Mucosa of descending colon (tissue), 3 donors: ENCODE data around the gene MAML3. TPM values are rescaled to one million over a fixed set of nuclear protein-coding genes. Genes with fewer than 3 reads are reported as not detected.

ENCODE experiments used
- ATAC-seq: fragments of 200-7000 bp; cut with Tn5 transposase; one replicate; pipeline ENCODE4 v1.9.1; 2020; ENCODE audit warnings: mild to moderate bottlenecking, moderate library complexity
- DNase-seq, 3 donors: peaks; one replicate each; pipeline ENCODE4 v3.0.0-alpha.2; 2020
- H3K36me3 ChIP-seq: fragments of 200-600 bp; one replicate; pipeline ENCODE4 v1.8.0; 2021; ENCODE audit warnings: low read depth, mild to moderate bottlenecking
- H3K4me1 ChIP-seq: fragments of 200-600 bp; one replicate; pipeline ENCODE4 v1.8.0; 2021; ENCODE audit warnings: low read depth, mild to moderate bottlenecking
- H3K4me3 ChIP-seq: fragments of 200-600 bp; one replicate; pipeline ENCODE4 v1.8.0; 2021; ENCODE audit warnings: mild to moderate bottlenecking
- H3K9me3 ChIP-seq: fragments of 200-600 bp; one replicate; pipeline ENCODE4 v1.8.0; 2021; ENCODE audit warnings: mild to moderate bottlenecking
- CTCF ChIP-seq: fragments of 200-600 bp; IDR thresholded peaks from one replicate; pipeline ENCODE4 v1.8.0; 2022; ENCODE audit warnings: antibody characterized with exemption, mild to moderate bottlenecking
- intact Hi-C, 2 donors: fragments of 100-400 bp; cut with DNase I in 1 of 2; cut with micrococcal nuclease in 1 of 2; formaldehyde crosslinking; loops; one replicate each; pipeline versions ENCODE4 v1.11.0 to v1.11.1; 2022; cut with DNase I, micrococcal nuclease
- total RNA-seq, 3 donors: library from RNA; stranded (reverse); fragmentation: NEBNext Ultra II Directional in 2 of 3; extraction: Animal tissue kit (Norgen Biotek cat#: 25700) in 2 of 3; gene quantifications; one replicate each; pipeline versions ENCODE4 v1.2.1 to v1.2.4, GENCODE V29; 2021 to 2023
- donor health status: DM: no; HTN: no; CAD: no; lungs with moderate emphysema.
- donor health status: DM: no; HTN: no; CAD: no.
- donor health status: DM: no; HTN: yes; CAD: no.

MAML3 gene
- total RNA-seq, 3 donors from 2014 or later = 10.4 to 23.5 (median 14.8) TPM

GRCh38 chr4:139734201-139734874 lies 419.6 kb downstream of the MAML3 start:
- no peak for DNase-seq
- Histone ChIP-seq H3K36me3 (no peaks in the 10 kb centered on the region), H3K9me3 (no peaks in the 10 kb centered on the region), H3K4me1 (peaks cover 10% of the 10 kb centered on the region), H3K4me3 (no peak overlapping the region)
- intact Hi-C loops = no loop called here
- ATAC-seq = no peak
- TF ChIP-seq CTCF = no peak

- Histone ChIP-seq H3K36me3 (no peaks in the 10 kb centered on the region), H3K4me3 (no peak overlapping the region), H3K9me3 (no peaks in the 10 kb centered on the region), H3K4me1 (peaks cover 15% of the 10 kb centered on the region)
- no peak for DNase-seq
- intact Hi-C loops = no loop called here
- no peak for TF ChIP-seq CTCF
- no peak for ATAC-seq
Measured at GRCh38 chr4:139732991-139733570, 420.9 kb downstream of the MAML3 start.

GRCh38 chr4:139728840-139729239 lies 425.1 kb downstream of the MAML3 start:
- Histone ChIP-seq H3K9me3 (no peaks in the 10 kb centered on the region), H3K36me3 (no peaks in the 10 kb centered on the region), H3K4me1 (peaks cover 5% of the 10 kb centered on the region), H3K4me3 (no peak overlapping the region)
- no peak for TF ChIP-seq CTCF
- ATAC-seq = peak; percentile 92
- intact Hi-C loops = no loop called here
- DNase-seq = peak in 1 of 3 donors; percentile 51

GRCh38 chr4:139728146-139728545 lies 425.8 kb downstream of the MAML3 start:
- Histone ChIP-seq H3K36me3 (no peaks in the 10 kb centered on the region), H3K4me3 (no peak overlapping the region), H3K9me3 (no peaks in the 10 kb centered on the region), H3K4me1 (peaks cover 5% of the 10 kb centered on the region)
- DNase-seq (no peak), ATAC-seq (no peak)
- TF ChIP-seq CTCF = no peak
- intact Hi-C loops = no loop called here

DNA sequence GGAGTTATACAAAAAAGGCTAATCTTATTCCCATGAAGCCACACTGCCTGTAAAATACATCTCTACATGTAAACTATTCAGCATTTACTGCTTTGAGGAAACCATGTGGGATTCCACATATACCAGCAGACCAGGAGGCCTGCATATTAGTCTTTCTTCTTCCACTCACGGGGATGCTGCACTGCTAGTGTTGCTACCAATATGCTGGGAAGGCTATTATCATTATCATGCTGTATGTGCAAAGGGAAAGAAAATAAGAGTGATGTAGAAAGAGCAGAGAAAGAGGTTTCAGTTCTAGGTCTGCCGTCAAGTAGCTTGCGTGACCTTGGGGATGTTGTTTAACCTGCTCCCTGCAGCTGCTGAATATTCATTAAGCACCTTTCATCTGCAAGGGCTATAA lies 427.4 kb downstream of the MAML3 start:
- Histone ChIP-seq H3K9me3 (no peaks in the 10 kb centered on the region), H3K4me1 (peaks cover 5% of the 10 kb centered on the region), H3K36me3 (no peaks in the 10 kb centered on the region), H3K4me3 (no peak overlapping the region)
- no peak for DNase-seq
- ATAC-seq = no peak
- intact Hi-C loops = no loop called here
- no peak for TF ChIP-seq CTCF
